Lung (tissue), 12 donors: ENCODE data around the gene GNAT1. TPM values are rescaled to one million over a fixed set of nuclear protein-coding genes. Genes with fewer than 3 reads are reported as not detected.

Experiments used
- ATAC-seq: fragments of 200-7000 bp; cut with Tn5 transposase; one replicate; pipeline ENCODE4 v1.9.1; 2020; ENCODE audit warnings: moderate number of reproducible peaks; ENCODE audit not compliant: insufficient read depth, low FRiP score
- DNase-seq, 3 donors: peaks; one replicate each; pipeline ENCODE4 v3.0.0-alpha.2; 2013 to 2017
- H3K27ac ChIP-seq, 2 donors: one replicate each; pipeline ENCODE4 v1.5.1; 2013; ENCODE audit warnings: mild to moderate bottlenecking in 2 of 2, moderate library complexity in 2 of 2, control low read depth in 1 of 2, inconsistent platforms in 1 of 2, low read depth in 1 of 2, low read length in 1 of 2
- H3K27me3 ChIP-seq, 3 donors: one replicate each; pipeline ENCODE4 v1.5.1; 2013; ENCODE audit warnings: low read length in 2 of 3; ENCODE audit not compliant: control insufficient read depth in 3 of 3, insufficient read depth in 3 of 3
- H3K36me3 ChIP-seq, 4 donors: one replicate each; pipeline ENCODE4 v1.5.1; 2013; ENCODE audit warnings: low read length in 4 of 4, mild to moderate bottlenecking in 1 of 4, moderate library complexity in 1 of 4; ENCODE audit not compliant: control insufficient read depth in 4 of 4, insufficient read depth in 4 of 4
- H3K4me1 ChIP-seq, 5 donors: one replicate each; pipeline ENCODE4 v1.5.1; 2013; ENCODE audit warnings: low read length in 5 of 5, mild to moderate bottlenecking in 2 of 5, moderate library complexity in 1 of 5; ENCODE audit not compliant: control insufficient read depth in 5 of 5, insufficient read depth in 5 of 5
- H3K4me3 ChIP-seq: one replicate; pipeline ENCODE4 v1.5.1; 2013; ENCODE audit warnings: mild to moderate bottlenecking, control low read depth, moderate library complexity
- H3K9ac ChIP-seq, 2 donors: one replicate each; pipeline ENCODE4 v1.5.1; 2013; ENCODE audit warnings: low read length in 2 of 2, control low read depth in 1 of 2; ENCODE audit not compliant: insufficient read depth in 1 of 2
- H3K9me3 ChIP-seq, 4 donors: one replicate each; pipeline ENCODE4 v1.5.1; 2013; ENCODE audit warnings: low read length in 3 of 4, mild to moderate bottlenecking in 1 of 4, moderate library complexity in 1 of 4; ENCODE audit not compliant: control insufficient read depth in 4 of 4, insufficient read depth in 3 of 4
- WGBS, 2 donors: extraction: QIAGEN DNeasy Blood & Tissue Kit; methylation state at CpG; one replicate each; pipeline ENCODE4 v1.1.7; 2013; 5-methylcytosine and 5-hydroxymethylcytosine counted together
- polyA plus RNA-seq, 2 donors: library from polyadenylated mRNA; stranded (reverse); fragments of 200-250 nt; gene quantifications; one replicate each; pipeline ENCODE4 v1.2.1, GENCODE V29; 2013
- total RNA-seq, 2 donors: library from RNA; depleted of rRNA in 1 of 2; stranded (reverse); fragments of >200 nt in 1 of 2; gene quantifications; one replicate each; pipeline ENCODE4 v1.2.1, GENCODE V29; 2014 to 2021
- TF ChIP-seq, protein P1 (sequence below): IDR thresholded peaks from 2 replicates; pipeline ENCODE4 v1.5.1; 2012; ENCODE audit warnings: mild to moderate bottlenecking; ENCODE audit errors: control extremely low read depth, extremely low read depth
- donor health status: control.
- donor health status: control.
- donor health status: Bipolar disorder and iron deficiency.
- donor health status: healthy.
- donor health status: DM: yes; HTN: yes; CAD: no.

GNAT1 gene
- total and polyA plus RNA-seq, 4 donors, result 0.05 to 0.16 TPM; not detected in 2

DNA sequence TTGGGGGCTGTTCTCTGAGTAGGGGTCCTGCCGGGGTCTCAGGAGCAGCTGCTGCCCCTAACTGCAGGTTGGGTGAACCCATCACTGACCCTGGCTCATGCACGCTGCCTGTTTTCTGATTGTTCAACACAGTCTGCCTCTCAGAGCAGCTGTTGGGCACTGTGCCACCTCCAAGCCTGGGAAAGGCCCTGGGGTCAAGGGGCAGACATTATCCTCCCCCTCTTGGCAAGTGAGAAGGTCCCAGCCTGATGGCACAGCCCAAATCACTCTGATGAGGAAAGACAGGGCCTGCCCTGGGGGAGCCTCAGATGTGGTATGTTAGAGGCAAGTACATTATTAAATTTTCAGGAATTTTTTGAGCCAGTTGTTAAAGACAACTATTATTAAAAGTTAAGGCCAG is 14.1 kb upstream of the GNAT1 start:
- DNase-seq (no peak), ATAC-seq (no peak)
- Histone ChIP-seq H3K4me1 (peaks cover 0 to 5% (median 0%) of the 10 kb centered on the region in 5 donors), H3K27me3 (no peaks in the 10 kb centered on the region), H3K27ac (peak overlapping the region in 1 of 2 donors; percentile 24), H3K9ac (no peak overlapping the region), H3K9me3 (no peaks in the 10 kb centered on the region), H3K4me3 (no peak overlapping the region), H3K36me3 (peaks cover 0 to 16% (median 9%) of the 10 kb centered on the region in 4 donors)
- WGBS, 2 donors, result 72 to 85% methylated on average over 2 of the region's 2 CpGs
- TF ChIP-seq, protein P1, sequence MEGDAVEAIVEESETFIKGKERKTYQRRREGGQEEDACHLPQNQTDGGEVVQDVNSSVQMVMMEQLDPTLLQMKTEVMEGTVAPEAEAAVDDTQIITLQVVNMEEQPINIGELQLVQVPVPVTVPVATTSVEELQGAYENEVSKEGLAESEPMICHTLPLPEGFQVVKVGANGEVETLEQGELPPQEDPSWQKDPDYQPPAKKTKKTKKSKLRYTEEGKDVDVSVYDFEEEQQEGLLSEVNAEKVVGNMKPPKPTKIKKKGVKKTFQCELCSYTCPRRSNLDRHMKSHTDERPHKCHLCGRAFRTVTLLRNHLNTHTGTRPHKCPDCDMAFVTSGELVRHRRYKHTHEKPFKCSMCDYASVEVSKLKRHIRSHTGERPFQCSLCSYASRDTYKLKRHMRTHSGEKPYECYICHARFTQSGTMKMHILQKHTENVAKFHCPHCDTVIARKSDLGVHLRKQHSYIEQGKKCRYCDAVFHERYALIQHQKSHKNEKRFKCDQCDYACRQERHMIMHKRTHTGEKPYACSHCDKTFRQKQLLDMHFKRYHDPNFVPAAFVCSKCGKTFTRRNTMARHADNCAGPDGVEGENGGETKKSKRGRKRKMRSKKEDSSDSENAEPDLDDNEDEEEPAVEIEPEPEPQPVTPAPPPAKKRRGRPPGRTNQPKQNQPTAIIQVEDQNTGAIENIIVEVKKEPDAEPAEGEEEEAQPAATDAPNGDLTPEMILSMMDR, result no peak

GRCh38 chr3:50179710-50180109 is 11.7 kb upstream of the GNAT1 start:
- DNase-seq (no peak), ATAC-seq (no peak)
- Histone ChIP-seq H3K4me3 (no peak overlapping the region), H3K4me1 (no peaks in the 10 kb centered on the region), H3K36me3 (peaks cover 0 to 31% (median 7%) of the 10 kb centered on the region in 4 donors), H3K9me3 (no peaks in the 10 kb centered on the region), H3K27ac (no peak overlapping the region), H3K9ac (no peak overlapping the region), H3K27me3 (no peaks in the 10 kb centered on the region)
- TF ChIP-seq, protein P1, result no peak
- 25 to 39% methylated on average over 2 of the region's 2 CpGs for WGBS, 2 donors

DNA sequence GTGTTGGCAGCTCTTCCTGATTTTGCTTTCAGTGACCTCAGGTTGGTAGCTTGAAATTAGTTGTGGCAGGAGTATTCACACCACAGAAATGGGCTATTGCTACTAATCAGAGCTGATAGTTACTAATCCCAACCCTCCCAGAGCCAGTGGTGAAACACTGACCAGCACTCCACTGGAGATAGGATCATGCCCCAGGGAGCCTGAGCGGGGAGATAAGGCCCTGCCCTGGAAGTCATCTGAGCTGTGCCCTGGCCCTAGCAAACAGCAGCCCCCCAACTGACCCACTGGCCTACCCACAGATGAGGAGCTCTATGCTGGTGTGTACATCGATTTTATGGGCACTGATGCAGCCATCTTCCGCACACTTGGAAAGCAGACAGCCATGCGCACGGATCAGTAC is 9.4 kb upstream of the GNAT1 start:
- WGBS, 2 donors, result 94 to 95% methylated on average over 5 of the region's 5 CpGs
- H3K36me3 ChIP-seq, result peaks cover 0 to 26% (median 11%) of the 10 kb centered on the region in 4 donors
- H3K4me3 ChIP-seq, result no peak overlapping the region
- no peak overlapping the region for H3K27ac ChIP-seq
- ATAC-seq (no peak), DNase-seq (no peak)
- no peaks in the 10 kb centered on the region for H3K27me3 ChIP-seq
- TF ChIP-seq, protein P1, result no peak
- H3K4me1 ChIP-seq, result no peaks in the 10 kb centered on the region
- no peak overlapping the region for H3K9ac ChIP-seq
- H3K9me3 ChIP-seq, result no peaks in the 10 kb centered on the region

DNA sequence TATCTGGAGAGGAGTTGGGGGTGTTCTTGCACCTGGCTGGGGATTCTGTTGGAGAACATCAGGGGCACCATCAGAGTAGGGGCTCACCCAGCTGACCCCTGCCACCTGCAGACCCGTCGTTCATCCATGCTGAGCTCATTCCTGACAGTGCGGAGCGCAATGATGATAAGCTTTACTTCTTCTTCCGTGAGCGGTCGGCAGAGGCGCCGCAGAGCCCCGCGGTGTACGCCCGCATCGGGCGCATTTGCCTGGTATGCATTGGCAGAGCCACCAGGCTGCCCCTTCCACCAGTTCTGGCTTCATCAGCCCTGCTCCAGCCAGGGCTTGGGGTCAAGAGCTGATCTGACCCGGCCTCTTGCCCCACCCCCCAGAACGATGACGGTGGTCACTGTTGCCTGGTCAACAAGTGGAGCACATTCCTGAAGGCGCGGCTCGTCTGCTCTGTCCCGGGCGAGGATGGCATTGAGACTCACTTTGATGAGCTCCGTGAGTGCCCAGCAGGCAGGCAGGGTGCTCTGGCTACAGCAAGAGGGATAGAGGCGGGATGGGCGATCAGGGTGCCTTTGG is 8.8 kb upstream of the GNAT1 start:
- DNase-seq (no peak), ATAC-seq (no peak)
- TF ChIP-seq, protein P1, result no peak
- no peaks in the 10 kb centered on the region for H3K9me3 ChIP-seq
- 88 to 93% methylated on average over 26 of the region's 26 CpGs for WGBS, 2 donors
- no peak overlapping the region for H3K9ac ChIP-seq
- no peak overlapping the region for H3K4me3 ChIP-seq
- no peaks in the 10 kb centered on the region for H3K27me3 ChIP-seq
- H3K4me1 ChIP-seq, result no peaks in the 10 kb centered on the region
- H3K27ac ChIP-seq, result no peak overlapping the region
- peaks cover 0 to 23% (median 10%) of the 10 kb centered on the region in 4 donors for H3K36me3 ChIP-seq
